HEK293 (cell line): Measurements from ENCODE around the gene CDK17.

ENCODE experiments used
- TSHZ1 ChIP-seq: fragments of 450-650 bp; formaldehyde crosslinking; IDR thresholded peaks from 2 replicates; pipeline ENCODE4 v1.5.1; 2016; ENCODE audit warnings: missing biosample characterization, missing genetic modification characterization, borderline replicate concordance
- WT1 ChIP-seq: fragments of 450-650 bp; formaldehyde crosslinking; IDR thresholded peaks from 2 replicates; pipeline ENCODE4 v1.5.1; 2016; ENCODE audit warnings: missing biosample characterization, missing genetic modification characterization
- ZBTB10 ChIP-seq: fragments of 450-650 bp; formaldehyde crosslinking; IDR thresholded peaks from 2 replicates; pipeline ENCODE4 v1.5.1; 2016; ENCODE audit warnings: missing biosample characterization, missing genetic modification characterization
- ZBTB26 ChIP-seq: fragments of 450-650 bp; formaldehyde crosslinking; optimal IDR thresholded peaks from 2 replicates; pipeline ENCODE3; 2016; ENCODE audit warnings: missing biosample characterization, mild to moderate bottlenecking, missing genetic modification characterization
- ZBTB8A ChIP-seq: fragments of 450-650 bp; formaldehyde crosslinking; IDR thresholded peaks from 2 replicates; pipeline ENCODE4 v1.5.1; 2016; ENCODE audit warnings: missing biosample characterization, missing genetic modification characterization
- ZNF423 ChIP-seq: fragments of 450-650 bp; formaldehyde crosslinking; IDR thresholded peaks from 2 replicates; pipeline ENCODE4 v1.5.1; 2016; ENCODE audit warnings: missing biosample characterization, missing genetic modification characterization
- ZNF501 ChIP-seq: fragments of 450-650 bp; formaldehyde crosslinking; IDR thresholded peaks from 2 replicates; pipeline ENCODE4 v1.5.1; 2016; ENCODE audit warnings: missing biosample characterization, missing genetic modification characterization
- ZNF76 ChIP-seq: fragments of 450-650 bp; formaldehyde crosslinking; IDR thresholded peaks from 2 replicates; pipeline ENCODE4; 2016; ENCODE audit warnings: low read depth, missing biosample characterization, missing genetic modification characterization, borderline replicate concordance

DNA sequence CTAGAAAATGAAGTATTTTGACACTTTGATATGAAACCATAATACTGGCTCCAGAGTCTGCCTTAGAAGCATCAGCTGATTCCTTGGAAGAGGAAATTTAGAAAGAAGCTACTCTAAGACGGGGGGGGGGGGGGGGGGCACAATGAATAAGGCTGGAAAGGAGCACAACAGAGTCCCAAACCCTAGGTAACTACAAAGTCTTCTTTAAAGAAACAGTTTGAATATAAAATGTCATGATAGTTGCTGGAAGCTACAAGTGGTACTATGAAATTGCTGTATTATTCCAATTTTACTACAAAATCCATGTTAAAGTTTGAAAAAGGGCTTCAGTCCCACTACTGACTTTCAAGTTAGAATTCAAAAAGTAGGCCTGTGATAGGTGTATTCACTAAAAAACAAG lies 31.6 kb downstream of the CDK17 start:
- TF ChIP-seq ZNF501 (tag by site-specific recombination) (no peak), ZBTB26 (tag by site-specific recombination) (no peak), WT1 (tag by site-specific recombination) (no peak), TSHZ1 (tag by site-specific recombination) (no peak), ZBTB10 (tag by site-specific recombination) (no peak), ZBTB8A (no peak), ZNF423 (tag by site-specific recombination) (no peak), ZNF76 (tag by site-specific recombination) (no peak)
